Measurements from ENCODE around the gene MRPL49.

GRCh38 chr11:65078786-65079342, 43.3 kb upstream of the MRPL49 start:
- TF ChIP-seq CTCF (IDR thresholded peaks at IDR 0.05) (no peak), POLR2A (IDR thresholded peaks at IDR 0.05) (no peak)

Data from adrenal gland (tissue), 5 donors.